Kidney capillary endothelial cell (primary cell): ENCODE results near the gene CFAP46.
"Not testable (repeated sequence)": the region's sequence is repeated elsewhere in the genome, so short reads cannot be mapped to it uniquely, and the experiment has no call there.

ENCODE experiments used
- DNase-seq: peaks from one replicate; pipeline ENCODE4 v3.0.0-alpha.2; 2018; ENCODE audit warnings: low spot score

Gene CFAP46

DNA sequence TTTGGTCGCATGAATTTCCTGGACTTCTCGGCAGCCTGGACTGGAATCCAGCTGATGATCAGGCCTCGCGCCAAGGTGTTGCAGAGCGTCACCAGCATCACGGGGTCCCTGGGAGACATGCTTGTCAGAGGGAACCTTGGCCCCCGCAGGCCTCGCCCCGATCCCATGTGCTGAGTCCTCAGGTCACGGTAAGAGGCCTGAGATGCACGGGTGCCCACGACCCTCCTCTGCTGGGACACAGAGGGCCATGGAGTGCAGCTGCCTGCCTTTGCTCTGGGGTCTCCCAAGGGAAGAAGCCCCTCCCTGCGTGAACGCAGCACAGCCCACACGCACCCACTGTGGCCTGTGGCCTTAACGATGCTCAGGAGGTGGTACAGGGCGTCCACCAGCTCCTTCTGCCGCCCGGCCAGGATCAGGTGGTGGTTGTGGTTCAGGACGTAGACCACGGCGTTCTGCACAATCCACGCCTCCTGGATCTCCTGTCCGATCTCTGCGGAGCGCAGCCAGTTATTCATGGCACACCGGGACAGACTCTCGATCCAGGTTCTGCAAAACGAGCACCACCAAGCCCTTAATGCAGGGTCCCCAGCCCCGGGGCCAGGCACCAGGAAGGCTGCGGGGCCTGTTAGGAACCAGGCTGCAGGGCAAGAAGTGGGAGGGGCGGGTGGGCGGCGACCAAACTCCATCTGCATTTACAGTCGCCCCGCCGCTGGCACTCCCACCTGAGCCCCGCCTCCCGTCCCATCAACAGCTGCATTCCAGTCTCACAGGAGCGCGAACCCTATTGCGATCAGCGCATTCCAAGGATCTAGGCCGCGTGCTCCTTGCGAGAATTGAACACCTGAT, 29.4 kb downstream of the CFAP46 start:
- DNase-seq, result no peak

DNA sequence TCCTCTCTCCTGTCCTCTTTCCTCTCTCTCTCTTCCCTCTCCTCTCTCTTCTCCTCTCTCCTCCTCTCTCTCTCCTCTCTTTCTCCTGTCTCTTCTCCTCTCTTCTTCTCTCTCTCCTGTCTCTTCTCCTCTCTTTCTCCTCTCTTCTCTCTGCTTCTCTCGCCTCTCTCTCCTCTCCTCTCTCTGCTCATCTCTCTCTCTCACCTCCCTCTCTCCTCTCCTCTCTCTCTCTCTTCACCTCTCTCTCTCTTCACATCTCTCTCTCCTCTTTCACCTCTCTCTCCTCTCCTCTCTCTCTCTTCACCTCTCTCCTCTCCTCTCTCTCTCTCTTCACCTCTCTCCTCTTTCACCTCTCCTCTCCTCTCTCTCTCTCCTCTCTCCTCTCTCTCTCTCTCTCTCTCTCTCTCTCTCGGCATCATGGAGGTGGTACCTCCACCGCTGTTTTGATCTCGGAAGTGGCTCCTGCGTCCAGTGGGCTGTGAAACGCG, 30.1 kb downstream of the CFAP46 start:
- no peak for DNase-seq

DNA sequence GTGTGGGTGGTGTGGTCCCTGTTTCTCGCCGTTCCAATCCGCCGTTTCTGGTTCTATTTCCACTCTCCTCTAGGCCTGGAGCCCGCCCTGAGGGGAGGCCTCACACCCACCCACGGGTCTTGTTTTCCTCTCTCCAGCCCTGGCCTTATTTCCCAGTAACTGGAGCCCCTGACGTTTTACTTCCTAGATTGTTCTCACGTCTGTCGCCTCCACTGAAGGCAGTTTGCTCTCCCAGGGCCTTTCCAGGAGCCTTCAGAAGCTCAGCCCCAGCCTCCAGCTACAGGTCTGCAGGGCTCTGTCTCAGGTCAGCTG, 30.6 kb downstream of the CFAP46 start:
- DNase-seq, result no peak

- no peak for DNase-seq
Measured at GRCh38 chr10:132910901-132911785, 31.2 kb downstream of the CFAP46 start.

- DNase-seq, result no peak
Measured at GRCh38 chr10:132910186-132910880, 32.0 kb downstream of the CFAP46 start.

DNA sequence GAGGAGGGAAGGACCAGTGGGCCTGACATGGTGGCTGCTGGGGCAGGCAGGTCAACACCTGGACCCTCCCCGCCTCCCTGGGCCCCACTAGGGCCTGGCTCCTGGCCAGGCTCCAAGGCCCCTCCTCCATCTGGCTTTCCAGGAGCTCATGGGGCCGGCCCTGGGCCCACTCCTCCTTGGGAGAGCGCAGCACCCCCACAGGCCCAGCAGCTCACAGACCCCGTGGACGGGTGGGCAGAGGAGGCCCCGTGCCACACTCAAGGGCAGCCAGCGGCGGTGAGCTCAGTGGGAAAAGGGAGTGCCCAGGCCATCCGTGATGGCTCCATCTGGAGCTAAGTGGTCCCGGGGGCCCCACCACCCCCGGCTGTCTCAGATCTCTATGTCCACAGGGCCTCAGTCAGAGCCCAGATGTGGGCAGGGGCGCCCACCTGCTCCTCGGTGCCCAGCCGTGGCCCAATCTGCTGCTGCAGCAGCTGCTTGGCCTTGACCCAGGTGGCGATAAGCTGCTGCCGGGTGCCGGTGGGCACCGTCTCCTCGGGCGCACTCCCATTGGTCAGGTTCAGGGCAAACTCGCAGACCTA, 32.8 kb downstream of the CFAP46 start:
- no peak for DNase-seq

- no peak for DNase-seq
Measured at GRCh38 chr10:132908621-132909295, 33.6 kb downstream of the CFAP46 start.

DNA sequence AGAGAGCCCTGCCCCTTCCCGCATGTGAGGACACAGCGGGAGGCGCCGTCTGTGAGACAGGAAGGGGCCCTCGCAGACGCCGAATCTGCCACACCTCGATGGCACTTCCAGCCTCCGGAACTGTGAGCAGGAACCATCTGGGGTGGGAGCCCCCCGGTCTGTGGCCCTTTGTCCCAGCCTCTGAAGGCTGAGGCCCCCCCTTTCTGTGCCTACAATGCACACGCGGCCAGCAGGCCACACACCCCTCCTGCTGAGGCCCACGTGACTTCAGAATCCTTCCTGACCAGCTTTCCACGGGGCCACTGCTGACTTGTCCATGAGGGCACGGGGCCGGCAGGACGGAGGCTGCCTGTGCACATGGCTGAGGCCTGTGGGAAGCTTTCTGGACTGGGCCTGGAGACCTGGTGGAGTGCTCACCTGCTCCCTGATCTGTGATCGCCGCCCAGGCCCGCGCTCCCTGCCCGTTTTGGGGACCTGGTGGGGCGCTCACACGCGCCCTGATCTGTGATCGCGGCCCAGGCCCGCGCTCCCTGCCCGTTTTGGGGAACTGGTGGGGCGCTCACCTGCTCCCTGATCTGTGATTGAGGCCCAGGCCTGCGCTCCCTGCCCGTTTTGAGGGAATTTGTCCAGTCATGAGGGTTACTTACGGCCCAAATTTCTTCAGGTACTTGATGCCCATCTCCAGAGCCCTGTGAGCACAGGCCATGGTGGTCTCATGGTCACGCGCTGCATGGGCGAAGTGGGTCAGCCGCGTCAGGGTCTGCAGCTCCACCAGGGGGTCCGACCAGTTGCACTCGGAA, 34.3 kb downstream of the CFAP46 start:
- DNase-seq, result no peak

DNA sequence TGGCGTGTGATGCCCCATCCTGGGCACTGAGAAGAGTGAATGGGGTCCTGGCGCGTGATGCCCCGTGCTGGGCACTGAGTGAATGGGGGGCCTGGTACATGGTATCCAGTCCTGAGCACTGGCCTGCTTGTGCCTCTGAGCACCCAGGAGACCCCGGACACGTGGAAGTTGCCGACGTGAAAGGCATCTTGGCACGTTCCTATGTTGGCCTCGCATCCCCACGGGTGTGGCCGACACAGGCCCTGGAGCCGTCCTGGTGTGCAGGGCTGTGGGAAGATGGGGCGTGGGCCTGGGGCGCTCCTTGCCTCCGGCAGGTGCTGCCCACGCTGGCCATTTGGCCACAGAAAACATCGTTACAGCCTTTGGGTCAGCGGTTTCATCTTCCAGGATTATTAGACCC, 35.5 kb downstream of the CFAP46 start:
- no peak for DNase-seq

GRCh38 chr10:132906106-132906505, 36.3 kb downstream of the CFAP46 start:
- no peak for DNase-seq

GRCh38 chr10:132905661-132906060, 36.7 kb downstream of the CFAP46 start:
- DNase-seq, result no peak

GRCh38 chr10:132904814-132905649, 37.3 kb downstream of the CFAP46 start:
- DNase-seq, result no peak

GRCh38 chr10:132904181-132904813, 38.1 kb downstream of the CFAP46 start:
- DNase-seq, result peak; percentile 6

- DNase-seq, result not testable (repeated sequence)
Measured at GRCh38 chr10:132902656-132903575, 39.5 kb downstream of the CFAP46 start.

DNA sequence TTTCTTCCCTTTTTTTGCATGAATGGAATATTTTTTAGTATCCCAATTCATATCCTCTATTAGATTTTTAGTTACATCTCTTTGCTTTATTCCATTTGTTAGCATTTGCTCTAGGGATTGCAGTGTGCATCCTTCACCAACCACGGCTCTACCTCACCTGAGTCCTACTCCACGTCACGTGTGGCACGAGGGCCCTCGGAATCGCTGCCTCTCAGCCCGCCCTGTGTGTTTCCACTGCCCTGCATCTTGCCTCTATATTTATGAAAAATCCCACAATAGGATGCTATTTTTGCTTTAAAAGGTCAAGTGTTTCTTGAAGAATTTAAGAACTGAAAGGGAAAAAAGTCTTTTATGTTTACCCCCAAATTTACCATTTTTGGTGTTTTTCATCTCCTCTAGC, 41.0 kb downstream of the CFAP46 start:
- DNase-seq, result no peak

DNA sequence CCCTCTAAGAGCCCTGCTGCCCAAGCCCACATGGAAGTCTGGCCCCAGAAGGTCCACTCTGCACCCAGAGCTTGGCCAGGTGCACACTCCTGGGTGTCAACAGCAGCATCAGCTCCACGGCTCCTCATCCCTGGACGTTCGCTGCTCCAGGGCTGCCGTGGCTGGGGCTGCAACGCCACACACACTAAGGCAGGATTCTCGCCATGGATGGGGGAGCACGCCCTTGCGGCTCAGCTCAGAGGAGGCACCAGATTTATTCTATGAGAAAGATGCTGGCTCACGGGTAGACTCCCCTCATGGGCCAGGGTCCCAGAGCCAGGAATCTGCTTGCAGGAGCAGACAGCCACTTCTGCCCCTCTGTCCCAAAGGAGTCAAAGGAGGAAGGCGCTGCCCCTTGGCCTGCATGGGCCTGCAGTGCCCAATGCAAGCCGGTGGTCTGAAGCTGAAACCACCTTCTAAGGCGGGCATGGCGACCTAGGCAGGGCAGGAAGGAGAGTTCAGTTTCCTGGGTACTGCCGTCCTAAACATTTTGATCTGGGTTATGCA, 42.1 kb downstream of the CFAP46 start:
- no peak for DNase-seq

DNA sequence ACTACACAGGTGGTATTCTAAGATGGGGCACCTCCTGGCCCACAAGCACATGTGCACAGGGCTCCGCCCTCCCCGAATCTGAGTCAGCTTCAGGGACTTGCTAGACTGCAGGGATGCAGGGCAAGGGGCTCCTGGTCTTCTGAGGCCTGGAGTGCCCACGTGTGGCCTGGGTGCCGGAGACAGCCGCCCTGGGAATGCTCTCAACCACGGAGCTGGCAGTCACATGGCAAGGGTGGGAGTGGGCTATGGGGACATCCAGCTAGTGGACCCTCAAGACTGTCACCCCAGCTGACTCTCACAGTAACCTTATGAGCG, 42.7 kb downstream of the CFAP46 start:
- no peak for DNase-seq
